Right lobe of liver (tissue), 6 donors: ENCODE data around the gene MRGPRD. TPM values are rescaled to one million over a fixed set of nuclear protein-coding genes. Genes with fewer than 3 reads are reported as not detected.

ENCODE experiments used
- ATAC-seq, 4 donors: fragments of 200-7000 bp; cut with Tn5 transposase; one replicate each; pipeline ENCODE4 v1.9.1; 2020; ENCODE audit warnings: mild to moderate bottlenecking in 4 of 4, moderate library complexity in 4 of 4
- DNase-seq, 3 donors: peaks; one replicate each; pipeline ENCODE4 v3.0.0-alpha.2; 2020
- H3K27ac ChIP-seq, 3 donors: fragments of 200-600 bp; one replicate each; pipeline ENCODE4 v1.8.0; 2022
- H3K27me3 ChIP-seq, 2 donors: fragments of 200-600 bp; one replicate each; pipeline ENCODE4 v1.8.0; 2022
- H3K36me3 ChIP-seq, 4 donors: fragments of 200-600 bp; sonication (generic) in 1 of 4; one replicate each; pipeline versions ENCODE4 v1.5.1 to v1.8.0; 2017 to 2022; ENCODE audit warnings: control low read depth in 1 of 4
- H3K4me1 ChIP-seq, 4 donors: fragments of 200-600 bp; sonication (generic) in 1 of 4; one replicate each; pipeline versions ENCODE4 v1.5.1 to v1.8.0; 2017 to 2022; ENCODE audit warnings: control low read depth in 1 of 4
- H3K4me3 ChIP-seq, 3 donors: fragments of 200-600 bp; one replicate each; pipeline ENCODE4 v1.8.0; 2022
- H3K9me3 ChIP-seq, 4 donors: fragments of 200-600 bp; sonication (generic) in 1 of 4; one replicate each; pipeline versions ENCODE4 v1.5.1 to v1.8.0; 2017 to 2022; ENCODE audit warnings: control low read depth in 1 of 4
- POLR2A ChIP-seq: fragments of 450-650 bp; IDR thresholded peaks from one replicate; pipeline ENCODE4 v1.6.1; 2017; ENCODE audit warnings: antibody characterized with exemption, mild to moderate bottlenecking
- WGBS: methylation state at CpG from one replicate; pipeline ENCODE4 v1.1.6; 2018; ENCODE audit warnings: low coverage, low lambda C conversion rate; ENCODE audit not compliant: insufficient coverage; ENCODE audit errors: missing lambda C conversion rate; 5-methylcytosine and 5-hydroxymethylcytosine counted together
- intact Hi-C, 2 donors: fragments of 100-400 bp; cut with DNase I; formaldehyde crosslinking; loops; one replicate each; pipeline versions ENCODE4 v1.11.2 to v1.14.1; 2022
- total RNA-seq, 6 experiments: library from RNA; depleted of rRNA in 2 of 6; stranded (reverse); fragments of >200 nt in 2 of 6; fragmentation: NEBNext Ultra II Directional in 3 of 6; extraction: Animal tissue kit (Norgen Biotek cat#: 25700) in 3 of 6; gene quantifications; one replicate each; pipeline versions ENCODE4 v1.1.0 to v1.2.4, GENCODE V29; 2016 to 2023
- TF ChIP-seq, protein P1 (sequence below), 4 donors: fragments of 200-600 bp in 3 of 4; fragments of 450-650 bp in 1 of 4; IDR thresholded peaks; one replicate each; pipeline versions ENCODE4 v1.5.1 to v1.8.0; 2016 to 2022; ENCODE audit warnings: antibody characterized with exemption in 4 of 4, mild to moderate bottlenecking in 2 of 4
- donor health status: DM: no; HTN: yes; CAD: no.
- donor health status: DM: no; HTN: no; CAD: no.
- donor health status: DM: no; HTN: no; CAD: no.
- donor health status: DM: no; HTN: yes; CAD: no.
- donor health status: DM: no; HTN: yes; CAD: no.

MRGPRD gene
- total RNA-seq, 6 experiments from 2014 or later = not detected

DNA sequence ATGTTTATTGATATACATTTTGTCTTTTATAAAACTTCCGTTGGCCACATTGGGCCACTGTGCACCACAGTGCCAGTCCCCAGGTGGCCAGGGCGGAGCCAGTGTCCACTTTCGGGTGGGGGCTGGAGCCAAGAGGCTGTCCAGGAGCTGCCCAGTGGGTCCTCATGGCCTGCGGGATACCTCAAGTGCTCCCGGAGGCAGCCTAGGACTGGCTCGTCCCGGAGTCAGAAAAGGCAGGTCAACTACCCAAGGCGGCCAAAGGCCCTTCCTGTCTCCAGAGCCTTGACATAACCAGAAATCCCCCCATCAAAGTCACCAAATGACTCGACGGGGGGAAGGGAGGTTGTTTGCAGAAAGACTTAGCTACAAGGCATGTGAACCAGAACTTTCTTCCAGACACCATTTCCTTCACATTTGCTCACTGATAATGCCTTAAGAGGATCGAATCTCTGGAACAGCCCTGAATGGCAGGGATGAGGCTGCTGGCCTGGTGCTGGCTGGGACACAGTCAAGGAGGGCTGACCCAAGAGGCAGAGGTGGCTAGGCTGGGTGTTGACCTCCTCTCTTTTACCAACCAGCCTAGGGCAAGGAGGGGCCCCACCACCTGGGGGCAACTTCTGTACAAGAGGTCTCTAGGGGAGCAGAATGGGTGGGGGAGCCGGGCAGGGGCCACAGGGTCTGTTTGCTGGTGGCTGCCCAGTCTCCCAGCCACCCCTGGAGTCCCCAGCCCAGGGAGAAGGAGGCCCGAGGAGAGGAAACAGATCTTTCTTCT lies 23.8 kb upstream of the MRGPRD start:
- WGBS = 73% methylated on average over 3 of the region's 13 CpGs
- ATAC-seq = no peak
- Histone ChIP-seq H3K27me3 (no peaks in the 10 kb centered on the region), H3K4me3 (no peak overlapping the region), H3K4me1 (peaks cover 0 to 46% (median 20%) of the 10 kb centered on the region in 4 donors), H3K27ac (no peak overlapping the region), H3K36me3 (no peaks in the 10 kb centered on the region), H3K9me3 (no peaks in the 10 kb centered on the region)
- TF ChIP-seq POLR2A = no peak
- TF ChIP-seq, protein P1, sequence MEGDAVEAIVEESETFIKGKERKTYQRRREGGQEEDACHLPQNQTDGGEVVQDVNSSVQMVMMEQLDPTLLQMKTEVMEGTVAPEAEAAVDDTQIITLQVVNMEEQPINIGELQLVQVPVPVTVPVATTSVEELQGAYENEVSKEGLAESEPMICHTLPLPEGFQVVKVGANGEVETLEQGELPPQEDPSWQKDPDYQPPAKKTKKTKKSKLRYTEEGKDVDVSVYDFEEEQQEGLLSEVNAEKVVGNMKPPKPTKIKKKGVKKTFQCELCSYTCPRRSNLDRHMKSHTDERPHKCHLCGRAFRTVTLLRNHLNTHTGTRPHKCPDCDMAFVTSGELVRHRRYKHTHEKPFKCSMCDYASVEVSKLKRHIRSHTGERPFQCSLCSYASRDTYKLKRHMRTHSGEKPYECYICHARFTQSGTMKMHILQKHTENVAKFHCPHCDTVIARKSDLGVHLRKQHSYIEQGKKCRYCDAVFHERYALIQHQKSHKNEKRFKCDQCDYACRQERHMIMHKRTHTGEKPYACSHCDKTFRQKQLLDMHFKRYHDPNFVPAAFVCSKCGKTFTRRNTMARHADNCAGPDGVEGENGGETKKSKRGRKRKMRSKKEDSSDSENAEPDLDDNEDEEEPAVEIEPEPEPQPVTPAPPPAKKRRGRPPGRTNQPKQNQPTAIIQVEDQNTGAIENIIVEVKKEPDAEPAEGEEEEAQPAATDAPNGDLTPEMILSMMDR (IDR thresholded peaks at IDR 0.05) = no peak
- peak in 2 of 3 donors; percentile 37 to 46 for DNase-seq
- intact Hi-C loops = no loop called here

DNA sequence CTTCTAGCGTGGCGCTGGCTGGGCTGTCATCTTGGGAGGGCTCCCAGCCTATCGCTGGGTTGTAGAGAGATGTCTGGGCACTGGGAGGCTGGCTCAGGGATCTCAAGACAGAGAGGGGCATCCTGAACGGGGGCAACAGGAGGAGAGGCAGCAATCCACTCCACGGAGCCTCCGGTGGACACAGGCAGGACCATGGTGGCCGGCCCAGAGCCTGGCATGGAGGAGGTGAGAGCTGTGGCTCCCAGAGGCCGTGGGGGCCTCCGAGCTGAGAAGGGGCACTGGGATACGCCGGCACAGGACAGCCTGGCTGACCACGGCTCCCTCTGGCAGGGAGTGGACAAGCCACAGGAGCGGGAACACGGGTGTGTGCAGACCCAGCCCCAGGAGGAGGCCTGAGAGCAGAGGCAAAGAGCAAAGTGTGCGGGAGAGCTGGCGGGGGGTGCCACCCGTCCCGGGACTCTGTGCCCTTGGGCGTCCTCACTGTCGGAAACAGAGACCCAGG lies 23.1 kb upstream of the MRGPRD start:
- intact Hi-C loops = no loop called here
- Histone ChIP-seq H3K27me3 (no peaks in the 10 kb centered on the region), H3K27ac (no peak overlapping the region), H3K4me3 (no peak overlapping the region), H3K36me3 (no peaks in the 10 kb centered on the region), H3K4me1 (peaks cover 0 to 40% (median 15%) of the 10 kb centered on the region in 4 donors), H3K9me3 (no peaks in the 10 kb centered on the region)
- DNase-seq (peak in 1 of 3 donors; percentile 41), ATAC-seq (no peak)
- 90% methylated on average over 4 of the region's 20 CpGs for WGBS
- TF ChIP-seq, protein P1 (IDR thresholded peaks at IDR 0.05) = no peak
- TF ChIP-seq POLR2A = no peak

DNA sequence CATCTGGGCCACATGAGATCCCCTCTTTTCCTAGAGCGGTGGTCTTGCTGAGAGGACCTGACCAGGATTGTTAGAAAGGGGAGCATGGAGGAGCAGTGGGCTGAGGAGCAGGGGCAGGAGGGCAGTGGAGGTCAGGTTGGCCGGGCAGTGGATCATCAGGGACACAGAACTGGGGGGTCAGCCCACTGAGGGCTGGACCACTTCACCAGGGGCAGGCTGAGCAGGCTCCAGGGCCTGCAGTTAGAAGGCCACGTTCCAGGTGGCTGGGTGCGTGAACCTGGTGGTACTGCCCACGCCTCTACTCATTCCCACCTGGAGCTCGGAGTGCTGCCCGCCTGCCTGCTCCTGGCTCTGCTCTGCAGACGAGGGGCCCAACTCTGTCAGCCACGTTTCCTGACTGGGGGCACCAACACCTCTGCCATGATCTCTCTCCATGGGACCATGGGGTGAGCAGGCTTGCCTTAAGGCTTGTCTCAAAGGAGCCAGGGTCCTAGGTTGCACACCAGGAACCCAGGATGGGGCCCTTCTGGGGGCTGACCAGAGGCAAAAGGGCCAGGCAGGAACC lies 22.6 kb upstream of the MRGPRD start:
- no peak overlapping the region for H3K4me3 ChIP-seq
- 100% methylated on average over 1 of the region's 9 CpGs for WGBS
- DNase-seq (peak in 1 of 3 donors; percentile 40), ATAC-seq (no peak)
- TF ChIP-seq POLR2A = no peak
- TF ChIP-seq, protein P1 (IDR thresholded peaks at IDR 0.05) = no peak
- no peak overlapping the region for H3K27ac ChIP-seq
- no peaks in the 10 kb centered on the region for H3K36me3 ChIP-seq
- H3K9me3 ChIP-seq = no peaks in the 10 kb centered on the region
- intact Hi-C loops = no loop called here
- H3K4me1 ChIP-seq = peaks cover 0 to 37% (median 12%) of the 10 kb centered on the region in 4 donors
- no peaks in the 10 kb centered on the region for H3K27me3 ChIP-seq

DNA sequence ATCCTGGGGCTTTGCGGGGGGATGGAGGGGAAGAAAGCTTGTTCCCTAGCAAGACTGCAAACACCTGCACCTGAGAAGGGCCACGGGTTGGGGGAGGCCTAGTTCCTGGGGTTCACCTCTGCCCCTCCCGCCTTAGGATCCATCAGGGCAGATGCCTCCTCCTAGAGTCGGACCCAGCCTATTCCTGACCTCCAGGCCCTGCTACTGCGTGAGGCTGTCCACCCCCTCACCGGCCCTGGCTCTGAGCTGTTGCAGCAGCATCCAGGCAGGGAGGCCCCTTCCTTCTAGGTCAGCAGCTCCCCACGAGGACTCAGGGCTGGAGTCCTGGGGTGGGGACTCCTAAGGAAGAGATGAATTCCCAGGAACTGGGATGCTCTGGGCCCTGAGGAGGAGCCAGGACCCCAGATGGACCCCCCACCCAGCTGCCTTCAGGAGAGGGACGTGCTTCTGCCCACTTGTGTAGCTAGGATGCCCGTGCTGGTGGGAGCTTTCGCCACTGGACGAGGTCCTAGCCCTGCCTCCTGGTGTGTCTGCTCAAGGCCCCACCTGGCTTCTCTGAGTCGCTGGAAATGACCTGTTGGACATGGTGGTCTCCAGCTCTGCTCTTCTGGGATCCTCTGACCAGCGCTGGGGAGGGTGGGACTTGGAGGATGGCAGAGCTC lies 21.9 kb upstream of the MRGPRD start:
- Histone ChIP-seq H3K4me3 (no peak overlapping the region), H3K9me3 (no peaks in the 10 kb centered on the region), H3K27ac (no peak overlapping the region), H3K27me3 (no peaks in the 10 kb centered on the region), H3K36me3 (no peaks in the 10 kb centered on the region), H3K4me1 (peaks cover 0 to 36% (median 9%) of the 10 kb centered on the region in 4 donors)
- DNase-seq (peak in 1 of 3 donors; percentile 40), ATAC-seq (no peak)
- no peak for TF ChIP-seq POLR2A
- TF ChIP-seq, protein P1 (IDR thresholded peaks at IDR 0.05) = no peak
- 100% methylated on average over 1 of the region's 13 CpGs for WGBS
- intact Hi-C loops = no loop called here
